PFSK-1 (cell line): ENCODE data around the gene ROBO1.

Source experiments
- FOXP2 ChIP-seq: optimal IDR thresholded peaks from 2 replicates; pipeline ENCODE3; 2011; ENCODE audit warnings: borderline replicate concordance, control low read depth, inconsistent platforms; ENCODE audit not compliant: insufficient read depth; ENCODE audit errors: extremely low read length, extremely low read depth
- POLR2AphosphoS5 ChIP-seq: IDR thresholded peaks from 2 replicates; pipeline ENCODE4 v1.6.1; 2012; ENCODE audit warnings: low read depth, mild to moderate bottlenecking, control low read depth, low read length, moderate library complexity
- SIN3A ChIP-seq: IDR thresholded peaks from 2 replicates; pipeline ENCODE4 v1.6.1; 2012; ENCODE audit warnings: mild to moderate bottlenecking, low read length, moderate library complexity, borderline replicate concordance; ENCODE audit not compliant: insufficient read depth
- TAF1 ChIP-seq: IDR thresholded peaks from 2 replicates; pipeline ENCODE4 v1.6.1; 2012; ENCODE audit warnings: low read length, control low read depth, borderline replicate concordance; ENCODE audit not compliant: insufficient read depth
- TF ChIP-seq, protein P1 (sequence below), 2 experiments: IDR thresholded peaks; 2 replicates each; pipeline versions ENCODE4 v1.6.1 to v1.8.0; 2011 to 2012; ENCODE audit warnings: low read depth in 2 of 2, low read length in 2 of 2, control low read depth in 1 of 2, inconsistent platforms in 1 of 2, mild to moderate bottlenecking in 1 of 2, moderate library complexity in 1 of 2; ENCODE audit not compliant: insufficient read depth in 1 of 2

ROBO1 gene

GRCh38 chr3:78712270-78712669 is 1055.5 kb downstream of the ROBO1 start:
- TF ChIP-seq SIN3A: no peak
- no peak for TF ChIP-seq POLR2AphosphoS5
- no peak for TF ChIP-seq FOXP2
- no peak for TF ChIP-seq TAF1
- TF ChIP-seq, protein P1, sequence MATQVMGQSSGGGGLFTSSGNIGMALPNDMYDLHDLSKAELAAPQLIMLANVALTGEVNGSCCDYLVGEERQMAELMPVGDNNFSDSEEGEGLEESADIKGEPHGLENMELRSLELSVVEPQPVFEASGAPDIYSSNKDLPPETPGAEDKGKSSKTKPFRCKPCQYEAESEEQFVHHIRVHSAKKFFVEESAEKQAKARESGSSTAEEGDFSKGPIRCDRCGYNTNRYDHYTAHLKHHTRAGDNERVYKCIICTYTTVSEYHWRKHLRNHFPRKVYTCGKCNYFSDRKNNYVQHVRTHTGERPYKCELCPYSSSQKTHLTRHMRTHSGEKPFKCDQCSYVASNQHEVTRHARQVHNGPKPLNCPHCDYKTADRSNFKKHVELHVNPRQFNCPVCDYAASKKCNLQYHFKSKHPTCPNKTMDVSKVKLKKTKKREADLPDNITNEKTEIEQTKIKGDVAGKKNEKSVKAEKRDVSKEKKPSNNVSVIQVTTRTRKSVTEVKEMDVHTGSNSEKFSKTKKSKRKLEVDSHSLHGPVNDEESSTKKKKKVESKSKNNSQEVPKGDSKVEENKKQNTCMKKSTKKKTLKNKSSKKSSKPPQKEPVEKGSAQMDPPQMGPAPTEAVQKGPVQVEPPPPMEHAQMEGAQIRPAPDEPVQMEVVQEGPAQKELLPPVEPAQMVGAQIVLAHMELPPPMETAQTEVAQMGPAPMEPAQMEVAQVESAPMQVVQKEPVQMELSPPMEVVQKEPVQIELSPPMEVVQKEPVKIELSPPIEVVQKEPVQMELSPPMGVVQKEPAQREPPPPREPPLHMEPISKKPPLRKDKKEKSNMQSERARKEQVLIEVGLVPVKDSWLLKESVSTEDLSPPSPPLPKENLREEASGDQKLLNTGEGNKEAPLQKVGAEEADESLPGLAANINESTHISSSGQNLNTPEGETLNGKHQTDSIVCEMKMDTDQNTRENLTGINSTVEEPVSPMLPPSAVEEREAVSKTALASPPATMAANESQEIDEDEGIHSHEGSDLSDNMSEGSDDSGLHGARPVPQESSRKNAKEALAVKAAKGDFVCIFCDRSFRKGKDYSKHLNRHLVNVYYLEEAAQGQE (IDR thresholded peaks at IDR 0.05; ENCODE audit: insufficient read depth in 1 of 2, low read depth in 2 of 2, low read length in 2 of 2): no peak

DNA sequence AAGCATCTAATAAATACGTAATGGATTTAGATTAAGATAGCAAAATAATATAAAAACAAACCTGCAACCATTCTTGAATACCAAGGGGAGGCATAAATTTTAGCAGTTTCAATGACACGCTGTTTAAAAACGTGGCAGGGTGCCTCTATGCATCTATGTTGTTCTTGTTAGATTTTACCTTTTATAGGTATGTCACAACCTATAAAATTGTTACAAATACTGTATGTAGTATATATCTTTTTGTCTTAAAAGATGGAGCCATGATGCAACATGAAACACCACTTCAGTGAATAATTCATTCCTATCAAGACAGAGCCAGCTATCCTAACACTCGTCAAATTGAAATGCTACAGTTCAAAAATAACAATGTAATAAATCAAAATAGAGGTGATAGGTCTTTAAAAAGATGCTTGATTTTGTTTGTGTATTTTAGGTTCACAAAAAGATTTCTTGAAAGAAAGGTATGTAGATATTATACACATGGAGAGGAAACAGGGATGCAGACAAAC is 1059.2 kb downstream of the ROBO1 start:
- TF ChIP-seq POLR2AphosphoS5 (no peak), FOXP2 (no peak), TAF1 (no peak), SIN3A (no peak)
- TF ChIP-seq, protein P1 (IDR thresholded peaks at IDR 0.05; ENCODE audit: insufficient read depth in 1 of 2, low read depth in 2 of 2, low read length in 2 of 2): no peak

DNA sequence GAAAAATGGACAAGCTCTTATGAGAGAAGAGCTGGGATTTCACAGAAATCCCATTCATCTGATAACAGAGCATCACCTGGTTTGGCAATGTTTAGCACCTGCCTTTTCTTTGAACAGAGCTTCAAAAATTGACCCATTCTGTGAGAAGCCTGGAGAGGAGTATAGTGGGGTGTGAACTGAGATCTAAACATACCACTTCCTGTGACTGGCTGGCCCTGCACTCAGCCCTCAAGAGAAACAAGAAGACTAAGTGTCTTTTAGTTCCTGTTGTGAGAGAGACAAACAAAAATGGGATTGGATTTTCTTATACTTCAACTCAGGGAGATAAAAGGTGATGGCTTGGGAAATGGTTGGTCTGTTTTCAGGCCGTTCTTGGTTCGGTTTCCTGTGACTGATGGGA is 1060.2 kb downstream of the ROBO1 start:
- TF ChIP-seq, protein P1 (IDR thresholded peaks at IDR 0.05; ENCODE audit: insufficient read depth in 1 of 2, low read depth in 2 of 2, low read length in 2 of 2): no peak
- no peak for TF ChIP-seq FOXP2
- TF ChIP-seq TAF1: no peak
- no peak for TF ChIP-seq SIN3A
- TF ChIP-seq POLR2AphosphoS5: no peak

DNA sequence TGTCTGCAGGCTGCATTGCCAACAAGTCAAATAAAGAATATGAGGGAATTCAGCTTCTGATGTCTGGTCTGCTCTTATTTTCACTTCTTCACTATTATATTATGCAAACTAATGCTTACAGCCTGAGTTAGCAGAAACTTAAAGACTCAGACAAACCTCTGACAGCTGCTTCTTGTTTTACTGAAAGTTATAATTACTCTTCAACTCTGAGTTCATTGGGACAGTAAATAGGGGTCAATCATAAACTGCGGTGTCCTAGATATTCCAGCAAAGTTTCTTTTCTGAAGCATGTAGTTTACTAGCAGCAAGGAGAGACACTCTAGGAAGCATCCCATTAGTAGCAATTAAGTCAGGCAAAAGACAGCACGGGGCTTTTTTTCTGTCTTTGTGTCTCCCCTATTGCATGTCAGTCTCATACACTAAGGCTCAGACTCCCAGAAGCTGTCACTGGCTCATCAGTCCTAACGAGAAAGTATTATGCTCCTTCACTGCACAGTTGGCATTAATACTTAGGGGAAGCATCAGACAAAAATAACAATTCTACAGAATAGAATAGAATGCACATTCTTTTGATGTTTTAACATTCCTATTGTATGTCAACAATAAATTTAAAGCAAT is 1060.8 kb downstream of the ROBO1 start:
- TF ChIP-seq TAF1: no peak

DNA sequence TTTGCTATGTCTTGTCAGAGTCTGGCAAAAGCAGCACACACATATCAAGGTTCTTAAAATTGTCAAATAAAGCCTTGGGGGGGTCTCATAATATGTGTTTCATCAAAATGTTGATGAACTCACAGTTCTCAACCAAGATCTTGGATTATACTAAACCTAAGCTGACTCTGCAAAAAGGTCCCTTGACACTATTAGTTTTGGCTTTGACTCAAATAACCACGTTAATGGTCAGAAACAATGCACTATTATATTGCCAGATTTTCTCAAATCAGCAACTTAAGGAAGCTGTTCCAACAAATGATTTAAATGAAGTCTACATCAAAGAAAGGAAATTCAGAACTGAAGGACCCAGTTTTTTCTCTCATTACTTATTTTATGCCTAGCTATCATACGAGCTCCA is 1063.9 kb downstream of the ROBO1 start:
- TF ChIP-seq POLR2AphosphoS5 (no peak), FOXP2 (no peak), TAF1 (no peak), SIN3A (no peak)
- TF ChIP-seq, protein P1 (IDR thresholded peaks at IDR 0.05; ENCODE audit: insufficient read depth in 1 of 2, low read depth in 2 of 2, low read length in 2 of 2): no peak
